ENCODE results near the gene VAT1L. TPM values are rescaled to one million over a fixed set of nuclear protein-coding genes. Genes with fewer than 3 reads are reported as not detected.

The VAT1L gene
- total RNA-seq, 1 experiment from 2014 or later = 33.8 TPM

- Histone ChIP-seq H3K9ac (ENCODE audit: extremely low read depth, insufficient read length, low read length) (no peak within 1 kb of the TSS), H3K4me2 (ENCODE audit: insufficient read depth, insufficient read length, low read length) (no peak within 1 kb of the TSS), H3K27ac (ENCODE audit: insufficient read length, low read depth, low read length) (no peak within 1 kb of the TSS), H4K91ac (ENCODE audit: insufficient read length, low read depth, low read length) (no peak within 1 kb of the TSS), H3T11ph (ENCODE audit: low read length) (no peak within 1 kb of the TSS), H3K56ac (ENCODE audit: insufficient read length, low read depth, low read length) (no peak within 1 kb of the TSS), H2BK5ac (ENCODE audit: insufficient read length, low read length) (no peak within 1 kb of the TSS), H3K4me1 (ENCODE audit: insufficient read depth, low read length) (no peaks in the 10 kb centered on the region), H3K18ac (ENCODE audit: insufficient read length, low read depth, low read length) (no peak within 1 kb of the TSS), H3K23me2 (ENCODE audit: insufficient read length, low read depth, low read length, poor library complexity, severe bottlenecking) (no peaks in the 10 kb centered on the region), H3K9me3 (ENCODE audit: control insufficient read depth, low read depth, low read length) (no peaks in the 10 kb centered on the region), H2AFZ (ENCODE audit: low read length) (no peak within 1 kb of the TSS), H2AK5ac (ENCODE audit: insufficient read length, low read length) (no peak within 1 kb of the TSS), H3K14ac (ENCODE audit: insufficient read depth, low read length) (no peak within 1 kb of the TSS; the same call in 1 of the 2 replicates), H4K20me1 (ENCODE audit: control insufficient read depth, insufficient read depth, insufficient read length) (no peaks in the 10 kb centered on the region), H4K8ac (replicated peaks; ENCODE audit: insufficient read length, low read depth, low read length) (no peak within 1 kb of the TSS), H2BK12ac (ENCODE audit: insufficient read length, low read depth, low read length) (no peak within 1 kb of the TSS), H2BK120ac (ENCODE audit: low read depth, low read length, poor library complexity, severe bottlenecking) (no peak within 1 kb of the TSS), H3K23ac (ENCODE audit: insufficient read length, low read depth, low read length) (no peak within 1 kb of the TSS), H3K4ac (ENCODE audit: low read depth, low read length) (no peak within 1 kb of the TSS), H3K27me3 (ENCODE audit: insufficient read depth, low read length) (no peaks in the 10 kb centered on the region), H2BK15ac (ENCODE audit: low read depth, low read length) (no peak within 1 kb of the TSS), H2BK20ac (ENCODE audit: low read depth, low read length, poor library complexity, severe bottlenecking) (no peak within 1 kb of the TSS), H4K5ac (ENCODE audit: insufficient read length, low read depth, low read length) (no peak within 1 kb of the TSS), H3K79me2 (ENCODE audit: insufficient read depth, low read length) (no peaks in the 10 kb centered on the region), H3K79me1 (ENCODE audit: insufficient read depth, low read depth, low read length, poor library complexity, severe bottlenecking) (no peaks in the 10 kb centered on the region)
- Mint-ChIP-seq H3K27me3 (ENCODE audit: low read depth) (peaks cover 41% of the 10 kb centered on the region), H3K27ac (no peak within 1 kb of the TSS), H3K4me3 (no peak within 1 kb of the TSS), H3K4me1 (peaks cover 17 to 23% of the 10 kb centered on the region in 2 experiments), H3K36me3 (ENCODE audit: insufficient read depth in 1 of 3, low read depth in 3 of 3) (no peaks in the 10 kb centered on the region; a peak in 1 of 7 replicates), H3K9me3 (no peaks in the 10 kb centered on the region)
- WGBS (ENCODE audit: extremely low coverage, insufficient read length, low lambda C conversion rate) = no CpG with 5 or more reads among the region's 5 CpGs
- TF ChIP-seq, protein P1, sequence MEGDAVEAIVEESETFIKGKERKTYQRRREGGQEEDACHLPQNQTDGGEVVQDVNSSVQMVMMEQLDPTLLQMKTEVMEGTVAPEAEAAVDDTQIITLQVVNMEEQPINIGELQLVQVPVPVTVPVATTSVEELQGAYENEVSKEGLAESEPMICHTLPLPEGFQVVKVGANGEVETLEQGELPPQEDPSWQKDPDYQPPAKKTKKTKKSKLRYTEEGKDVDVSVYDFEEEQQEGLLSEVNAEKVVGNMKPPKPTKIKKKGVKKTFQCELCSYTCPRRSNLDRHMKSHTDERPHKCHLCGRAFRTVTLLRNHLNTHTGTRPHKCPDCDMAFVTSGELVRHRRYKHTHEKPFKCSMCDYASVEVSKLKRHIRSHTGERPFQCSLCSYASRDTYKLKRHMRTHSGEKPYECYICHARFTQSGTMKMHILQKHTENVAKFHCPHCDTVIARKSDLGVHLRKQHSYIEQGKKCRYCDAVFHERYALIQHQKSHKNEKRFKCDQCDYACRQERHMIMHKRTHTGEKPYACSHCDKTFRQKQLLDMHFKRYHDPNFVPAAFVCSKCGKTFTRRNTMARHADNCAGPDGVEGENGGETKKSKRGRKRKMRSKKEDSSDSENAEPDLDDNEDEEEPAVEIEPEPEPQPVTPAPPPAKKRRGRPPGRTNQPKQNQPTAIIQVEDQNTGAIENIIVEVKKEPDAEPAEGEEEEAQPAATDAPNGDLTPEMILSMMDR (conservative IDR thresholded peaks at IDR 0.05) = peak; percentile 17; the same call in 1 of the 3 replicates
- DNase-seq = no peak
Observed at GRCh38 chr16:78022347-78023060, 234.1 kb downstream of the VAT1L start, which contains the start of gene CLEC3A. Gene CLEC3A, plus strand, starts transcription at chr16:78022548. Its CDS starts 79 bp downstream, at chr16:78022627.

All from H9 (cell line).